GM18517 (cell line): ENCODE data around the gene TMEM161A.

ENCODE experiments used
- ATAC-seq: cut with Tn5 transposase; IDR thresholded peaks from one replicate; pipeline ENCODE4 v1.9.1; 2021; ENCODE audit warnings: mild to moderate bottlenecking, moderate library complexity; ENCODE audit not compliant: unreplicated experiment

Gene TMEM161A

GRCh38 chr19:19098084-19098702 lies 40.1 kb downstream of the TMEM161A start:
- ATAC-seq = no peak

GRCh38 chr19:19096641-19097627 lies 41.3 kb downstream of the TMEM161A start:
- ATAC-seq = no peak

- no peak for ATAC-seq
These were observed 42.6 kb downstream of the TMEM161A start for GRCh38 chr19:19095691-19096090.

- no peak for ATAC-seq
These were observed 43.8 kb downstream of the TMEM161A start for GRCh38 chr19:19094513-19094912.

- no peak for ATAC-seq
These were observed 50.6 kb downstream of the TMEM161A start for GRCh38 chr19:19087676-19088075.

GRCh38 chr19:19083413-19084178 lies 54.7 kb downstream of the TMEM161A start:
- no peak for ATAC-seq

- no peak for ATAC-seq
These were observed 56.6 kb downstream of the TMEM161A start for GRCh38 chr19:19081642-19082151.

- no peak for ATAC-seq
These were observed 58.7 kb downstream of the TMEM161A start for GRCh38 chr19:19079571-19079970.

- no peak for ATAC-seq
These were observed 59.5 kb downstream of the TMEM161A start for GRCh38 chr19:19078801-19079200.

- ATAC-seq = no peak
These were observed 61.2 kb downstream of the TMEM161A start for GRCh38 chr19:19077103-19077502.

- no peak for ATAC-seq
These were observed 61.8 kb downstream of the TMEM161A start for GRCh38 chr19:19076476-19076875.

GRCh38 chr19:19075126-19075525 lies 63.2 kb downstream of the TMEM161A start:
- ATAC-seq = no peak

GRCh38 chr19:19074196-19074882 lies 63.9 kb downstream of the TMEM161A start:
- ATAC-seq = no peak

GRCh38 chr19:19071897-19072296 lies 66.4 kb downstream of the TMEM161A start:
- ATAC-seq = no peak
